Measurements from ENCODE around the gene SMIM11.
"Not testable (repeated sequence)": the region's sequence is repeated elsewhere in the genome, so short reads cannot be mapped to it uniquely, and the experiment has no call there.

The SMIM11 gene

GRCh38 chr21:34354836-34355235 is 20.5 kb upstream of the SMIM11 start:
- no peak for DNase-seq (ENCODE audit: low read depth, low spot score)

GRCh38 chr21:34355570-34355969 is 19.7 kb upstream of the SMIM11 start:
- DNase-seq (ENCODE audit: low read depth, low spot score): no peak

- DNase-seq (ENCODE audit: low read depth, low spot score): no peak
Measured at GRCh38 chr21:34357889-34358288, 17.4 kb upstream of the SMIM11 start.

GRCh38 chr21:34358866-34359265 is 16.4 kb upstream of the SMIM11 start:
- DNase-seq (ENCODE audit: low read depth, low spot score): no peak

GRCh38 chr21:34360488-34361241 is 14.6 kb upstream of the SMIM11 start:
- no peak for DNase-seq (ENCODE audit: low read depth, low spot score)

- no peak for DNase-seq (ENCODE audit: low read depth, low spot score)
Measured at GRCh38 chr21:34362136-34362444, 13.2 kb upstream of the SMIM11 start.

GRCh38 chr21:34362670-34363069 is 12.6 kb upstream of the SMIM11 start:
- no peak for DNase-seq (ENCODE audit: low read depth, low spot score)

- DNase-seq (ENCODE audit: low read depth, low spot score): no peak
Measured at GRCh38 chr21:34363733-34364132, 11.6 kb upstream of the SMIM11 start, which contains the start of gene KCNE2. Gene KCNE2, plus strand, starts transcription at chr21:34364006. Its CDS starts 6,473 bp downstream, at chr21:34370479.

GRCh38 chr21:34364921-34365320 is 10.4 kb upstream of the SMIM11 start:
- no peak for DNase-seq (ENCODE audit: low read depth, low spot score)

- no peak for DNase-seq (ENCODE audit: low read depth, low spot score)
Measured at GRCh38 chr21:34365809-34366208, 9.5 kb upstream of the SMIM11 start.

- DNase-seq (ENCODE audit: low read depth, low spot score): no peak
Measured at GRCh38 chr21:34367320-34367935, 7.9 kb upstream of the SMIM11 start.

GRCh38 chr21:34369741-34370140 is 5.6 kb upstream of the SMIM11 start:
- no peak for DNase-seq (ENCODE audit: low read depth, low spot score)

GRCh38 chr21:34372321-34372720 is 3.0 kb upstream of the SMIM11 start:
- no peak for DNase-seq (ENCODE audit: low read depth, low spot score)

- not testable (repeated sequence) for DNase-seq (ENCODE audit: low read depth, low spot score)
Measured at GRCh38 chr21:34374462-34374861, 845 bp upstream of the SMIM11 start.

- DNase-seq (ENCODE audit: low read depth, low spot score): not testable (repeated sequence)
Measured at GRCh38 chr21:34375619-34375972, 289 bp downstream of the SMIM11 start.

- DNase-seq (ENCODE audit: low read depth, low spot score): not testable (repeated sequence)
Measured at GRCh38 chr21:34383138-34383537, 7.8 kb downstream of the SMIM11 start.

GRCh38 chr21:34383724-34384415 is 8.6 kb downstream of the SMIM11 start:
- DNase-seq (ENCODE audit: low read depth, low spot score): not testable (repeated sequence)

GRCh38 chr21:34400522-34400921 is 25.2 kb downstream of the SMIM11 start:
- not testable (repeated sequence) for DNase-seq (ENCODE audit: low read depth, low spot score)

- not testable (repeated sequence) for DNase-seq (ENCODE audit: low read depth, low spot score)
Measured at GRCh38 chr21:34404742-34405141, 29.4 kb downstream of the SMIM11 start.

GRCh38 chr21:34405686-34406085 is 30.4 kb downstream of the SMIM11 start:
- DNase-seq (ENCODE audit: low read depth, low spot score): not testable (repeated sequence)

GRCh38 chr21:34406102-34406501 is 30.8 kb downstream of the SMIM11 start:
- not testable (repeated sequence) for DNase-seq (ENCODE audit: low read depth, low spot score)

- not testable (repeated sequence) for DNase-seq (ENCODE audit: low read depth, low spot score)
Measured at GRCh38 chr21:34406676-34407075, 31.4 kb downstream of the SMIM11 start.

GRCh38 chr21:34407294-34407693 is 32.0 kb downstream of the SMIM11 start:
- DNase-seq (ENCODE audit: low read depth, low spot score): not testable (repeated sequence)

All from iPS DF 19.7 (cell line).